B cell (primary cell): ENCODE measurements around the gene TPBGL.

Source experiments
- CTCF ChIP-seq: fragments of 200-600 bp; IDR thresholded peaks from one replicate; pipeline ENCODE4 v1.8.0; 2022; ENCODE audit warnings: antibody characterized with exemption, mild to moderate bottlenecking
- EZH2 ChIP-seq: IDR thresholded peaks from 2 replicates; pipeline ENCODE4 v1.6.1; 2012; ENCODE audit warnings: borderline replicate concordance, low read depth, mild to moderate bottlenecking, moderate library complexity, low read length; ENCODE audit not compliant: insufficient read depth, poor library complexity, severe bottlenecking

GRCh38 chr11:75287579-75287978 is 47.0 kb downstream of the TPBGL start:
- no peak for TF ChIP-seq CTCF
- TF ChIP-seq EZH2, result no peak
